ENCODE measurements around the gene GSE1.

GSE1 gene

GRCh38 chr16:85615014-85615851, 2.1 kb downstream of the GSE1 start (continued):
- TF ChIP-seq ZBTB20 (tag by site-specific recombination; IDR thresholded peaks at IDR 0.05): peak; percentile 95
- peak; percentile 98 for TF ChIP-seq GLIS1 (tag by site-specific recombination; IDR thresholded peaks at IDR 0.05)
- TF ChIP-seq INSM2 (tag by site-specific recombination; IDR thresholded peaks at IDR 0.05): no peak
- no peak for TF ChIP-seq ZNF24 (tag by site-specific recombination; IDR thresholded peaks at IDR 0.05)
- TF ChIP-seq KLF9 (tag by site-specific recombination; IDR thresholded peaks at IDR 0.05; ENCODE audit: low read depth): 0 out of 2 replicates have a peak, but pooled peaks have one; percentile 23
- TF ChIP-seq ZNF391 (tag by site-specific recombination; IDR thresholded peaks at IDR 0.05; ENCODE audit: borderline replicate concordance, low read depth): no peak
- TF ChIP-seq FEZF1 (tag by site-specific recombination; IDR thresholded peaks at IDR 0.05): peak; percentile 67
- TF ChIP-seq ZNF394 (tag by site-specific recombination; IDR thresholded peaks at IDR 0.05; ENCODE audit: borderline replicate concordance): peak; percentile 47; the same call in 1 of the 2 replicates
- TF ChIP-seq SP2 (tag by site-specific recombination; IDR thresholded peaks at IDR 0.05): peak; percentile 40
- TF ChIP-seq ZBTB17 (tag by site-specific recombination; IDR thresholded peaks at IDR 0.05): peak; percentile 43
- no peak for TF ChIP-seq ZNF658 (tag by site-specific recombination; IDR thresholded peaks at IDR 0.05)
- TF ChIP-seq YY1 (tag by site-specific recombination; IDR thresholded peaks at IDR 0.05): no peak
- TF ChIP-seq SCRT1 (tag by site-specific recombination; IDR thresholded peaks at IDR 0.05; ENCODE audit: borderline replicate concordance): peak; percentile 98
- TF ChIP-seq ZNF76 (tag by site-specific recombination; IDR thresholded peaks at IDR 0.05; ENCODE audit: borderline replicate concordance, low read depth): no peak
- no peak for TF ChIP-seq HOXD13 (CRISPR knock-in tag; IDR thresholded peaks at IDR 0.05; ENCODE audit: borderline replicate concordance)
- peak; percentile 49; the same call in 1 of the 2 replicates for TF ChIP-seq ZNF423 (tag by site-specific recombination; IDR thresholded peaks at IDR 0.05)
- peak; percentile 95 for TF ChIP-seq ZBTB6 (tag by site-specific recombination; IDR thresholded peaks at IDR 0.05)
- no peak for TF ChIP-seq ZNF548 (tag by site-specific recombination; IDR thresholded peaks at IDR 0.05)
- no peak for TF ChIP-seq ZNF366 (tag by site-specific recombination; conservative IDR thresholded peaks at IDR 0.05)
- TF ChIP-seq ZSCAN18 (tag by site-specific recombination; IDR thresholded peaks at IDR 0.05): no peak
- no peak for TF ChIP-seq ZBTB44 (tag by site-specific recombination; IDR thresholded peaks at IDR 0.05)
- peak; percentile 79 for TF ChIP-seq PATZ1 (tag by site-specific recombination; IDR thresholded peaks at IDR 0.05)
- TF ChIP-seq SCRT2 (tag by site-specific recombination; IDR thresholded peaks at IDR 0.05): peak; percentile 100
- TF ChIP-seq ZBTB48 (tag by site-specific recombination; IDR thresholded peaks at IDR 0.05): no peak
- TF ChIP-seq OVOL3 (tag by site-specific recombination; IDR thresholded peaks at IDR 0.05): no peak
- TF ChIP-seq ZNF514 (tag by site-specific recombination; IDR thresholded peaks at IDR 0.05): no peak
- TF ChIP-seq ZNF157 (tag by site-specific recombination; IDR thresholded peaks at IDR 0.05): no peak
- TF ChIP-seq MEIS1 (CRISPR knock-in tag; IDR thresholded peaks at IDR 0.05; ENCODE audit: borderline replicate concordance): no peak
- peak; percentile 71 for TF ChIP-seq OSR2 (tag by site-specific recombination; IDR thresholded peaks at IDR 0.05)
- TF ChIP-seq ZNF664 (tag by site-specific recombination; IDR thresholded peaks at IDR 0.05): no peak; the same call in 1 of the 2 replicates
- TF ChIP-seq ZNF704 (tag by site-specific recombination; IDR thresholded peaks at IDR 0.05): no peak
- 0 out of 2 replicates have a peak, but pooled peaks have one; percentile 12 for TF ChIP-seq KLF10 (tag by site-specific recombination; IDR thresholded peaks at IDR 0.05)
